ENCODE results near the gene AUTS2.
A peak's percentile ranks its signal among the peaks of the same experiment; 100 is the strongest.

The AUTS2 gene

DNA sequence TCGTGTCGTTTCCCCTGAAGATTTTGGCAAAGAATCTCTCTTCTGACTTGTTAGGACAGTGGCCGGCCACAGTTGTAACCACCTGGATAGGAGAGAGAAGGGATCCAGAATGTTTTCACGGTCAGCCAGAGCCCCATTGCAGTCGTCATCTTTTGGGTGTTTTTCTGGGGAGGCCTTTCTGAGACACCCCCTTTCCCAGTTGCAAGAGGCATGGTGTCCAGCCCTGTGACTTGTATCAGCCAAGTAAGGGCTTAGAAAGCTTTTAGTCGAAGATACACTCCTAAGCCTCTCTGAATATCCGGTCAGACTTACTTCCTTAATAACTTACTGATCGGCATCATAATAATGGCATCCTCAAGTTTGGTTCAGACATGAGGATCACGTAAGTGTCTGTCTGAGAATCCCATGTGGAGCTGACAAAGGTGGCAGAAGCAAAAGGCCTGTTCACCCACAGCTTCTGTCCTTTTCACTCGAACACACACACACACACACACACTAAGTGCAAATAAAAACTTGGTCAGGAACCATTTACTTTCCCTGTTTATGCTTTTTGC is 1098.0 kb downstream of the AUTS2 start:
- peak; percentile 21 for DNase-seq (ENCODE audit: low spot score)

DNA sequence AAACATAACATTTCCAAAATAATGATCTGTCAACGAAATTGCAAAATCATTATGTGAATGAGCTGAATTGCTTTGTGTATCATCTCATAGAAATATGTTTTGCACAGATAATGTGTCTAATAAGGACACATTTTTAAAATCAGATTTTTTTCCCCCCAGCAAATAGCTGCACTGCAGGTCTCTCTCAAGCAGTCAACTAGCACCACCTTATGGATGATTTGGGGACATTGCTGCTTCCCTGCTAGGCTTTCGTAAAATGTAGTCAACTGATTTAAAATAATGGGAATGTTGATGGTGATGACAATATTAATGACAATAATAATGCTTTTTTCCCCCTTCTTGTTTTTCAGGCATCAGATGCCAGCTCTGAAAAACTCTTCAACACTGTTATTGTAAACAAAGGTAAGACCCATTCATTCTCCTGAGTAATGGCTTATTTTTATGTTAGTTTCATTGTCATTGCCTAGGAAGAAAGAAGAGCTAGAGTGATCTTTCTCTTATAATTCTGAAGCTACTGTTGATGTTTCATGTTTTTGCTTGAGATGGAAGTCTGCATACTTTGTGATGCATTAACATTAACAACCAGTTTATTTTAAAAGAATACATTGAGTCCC is 1100.1 kb downstream of the AUTS2 start:
- peak; percentile 65 for DNase-seq (ENCODE audit: low spot score)

DNA sequence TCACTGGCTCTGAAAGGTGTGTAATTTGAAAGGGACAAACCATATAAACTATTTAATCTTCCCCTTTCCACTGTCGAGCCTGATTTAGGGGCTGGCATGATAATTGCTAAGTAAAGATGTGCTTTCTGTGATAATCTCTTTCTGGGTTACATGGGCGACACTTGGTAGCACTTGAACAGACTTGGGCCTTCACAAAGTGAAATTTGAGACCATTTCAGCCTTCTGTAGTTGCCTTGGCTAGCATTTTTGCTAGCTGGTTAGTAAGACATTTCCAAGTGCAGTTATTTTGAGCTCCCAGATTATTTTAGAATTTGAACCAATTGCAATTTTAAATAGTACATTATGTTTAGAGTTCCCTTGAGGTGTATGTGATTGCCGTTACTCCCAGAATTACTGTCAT is 1101.0 kb downstream of the AUTS2 start:
- no peak for DNase-seq (ENCODE audit: low spot score)

DNA sequence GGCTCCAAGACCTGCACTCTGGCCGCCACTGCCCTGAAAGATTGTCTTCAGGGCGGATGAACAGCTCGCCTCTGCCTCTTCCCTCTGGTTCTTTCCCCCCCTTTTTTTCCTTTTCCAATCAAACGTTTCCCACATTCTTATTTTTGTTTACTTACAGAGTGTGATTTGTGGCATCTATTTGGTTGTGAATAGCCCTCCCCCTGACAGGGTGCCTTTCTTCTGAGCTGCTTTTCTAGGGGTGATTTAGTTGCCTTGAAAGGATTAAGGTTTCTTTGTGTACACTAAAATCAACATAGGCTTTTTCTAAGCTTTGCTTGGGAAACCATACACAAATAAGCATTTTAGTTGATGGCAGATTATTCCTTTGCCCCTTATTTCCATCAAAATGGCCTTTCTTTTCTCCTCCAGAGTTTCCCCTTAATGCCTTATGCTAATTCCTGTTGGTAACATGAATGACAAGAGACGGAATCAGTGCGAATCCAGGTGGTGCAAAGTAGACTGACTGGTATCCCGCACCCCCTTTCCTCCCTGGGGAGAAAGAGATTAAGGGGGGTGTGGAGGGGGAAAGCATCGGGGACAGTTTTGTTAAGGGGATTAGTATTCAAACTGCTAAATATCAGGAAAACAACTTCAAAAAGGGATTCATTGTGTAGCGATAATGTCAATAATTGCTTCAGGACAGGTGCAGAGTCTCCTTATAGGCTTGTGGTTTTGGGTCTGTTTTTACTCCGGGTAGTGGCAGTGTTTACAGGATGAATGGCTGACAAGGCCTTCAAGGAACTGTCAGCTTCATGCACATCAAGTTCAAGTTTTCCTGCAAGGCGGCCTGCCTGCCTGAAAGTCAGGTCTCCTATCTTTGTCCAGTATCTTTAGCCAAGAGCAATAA is 1102.0 kb downstream of the AUTS2 start:
- no peak for DNase-seq (ENCODE audit: low spot score)

DNA sequence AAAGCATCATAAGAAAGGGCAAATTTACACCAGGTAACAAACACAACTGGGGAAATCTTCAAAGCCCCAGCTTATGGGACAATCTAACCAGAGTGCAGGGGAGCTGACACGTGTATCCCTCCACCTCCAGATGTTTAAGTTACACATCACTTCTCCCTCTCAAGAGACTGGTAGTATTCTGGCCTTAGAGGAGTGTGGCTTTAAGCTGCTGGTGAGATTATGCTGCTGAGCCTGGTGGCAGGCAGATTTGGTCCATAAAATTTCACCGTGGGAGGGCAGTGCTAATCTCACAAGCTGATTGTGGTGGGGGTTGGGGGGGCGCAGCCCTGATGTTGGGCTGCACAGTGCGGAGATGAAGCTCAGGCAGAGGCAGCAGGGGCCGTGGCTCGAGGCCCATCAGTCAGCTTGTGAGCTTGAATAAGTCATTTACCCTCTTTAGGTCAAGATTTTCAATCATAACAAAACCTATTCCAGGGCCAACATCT is 1102.7 kb downstream of the AUTS2 start:
- DNase-seq (ENCODE audit: low spot score), result no peak

- no peak for DNase-seq (ENCODE audit: low spot score)
Observed at GRCh38 chr7:70701477-70701876, 1103.2 kb downstream of the AUTS2 start.

GRCh38 chr7:70701991-70702390 is 1103.7 kb downstream of the AUTS2 start:
- no peak for DNase-seq (ENCODE audit: low spot score)

GRCh38 chr7:70703785-70704184 is 1105.5 kb downstream of the AUTS2 start:
- no peak for DNase-seq (ENCODE audit: low spot score)

GRCh38 chr7:70704831-70705346 is 1106.6 kb downstream of the AUTS2 start:
- peak; percentile 76 for DNase-seq (ENCODE audit: low spot score)

GRCh38 chr7:70706204-70706603 is 1107.9 kb downstream of the AUTS2 start:
- DNase-seq (ENCODE audit: low spot score), result no peak

GRCh38 chr7:70706698-70707097 is 1108.4 kb downstream of the AUTS2 start:
- no peak for DNase-seq (ENCODE audit: low spot score)

DNA sequence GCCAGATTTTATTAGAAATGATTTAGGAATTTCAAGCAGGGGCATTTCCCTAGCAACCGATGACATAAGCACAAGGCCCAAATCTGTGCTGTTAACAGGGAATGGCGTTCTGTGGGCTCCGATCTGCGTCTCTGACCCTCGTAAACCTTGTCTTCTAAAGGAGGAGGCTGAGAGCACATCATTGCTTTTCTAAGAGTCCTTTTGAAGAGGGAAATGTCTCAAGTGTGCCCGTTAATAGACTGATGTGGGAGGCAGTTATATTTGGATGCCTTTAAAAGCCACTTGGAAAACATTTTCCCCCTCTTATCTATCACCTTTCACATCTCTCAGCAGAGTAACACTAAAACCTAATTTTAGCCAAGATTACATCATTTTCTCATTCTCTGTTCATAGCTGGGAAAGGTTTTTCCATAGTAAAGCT is 1109.6 kb downstream of the AUTS2 start:
- no peak for DNase-seq (ENCODE audit: low spot score)

DNA sequence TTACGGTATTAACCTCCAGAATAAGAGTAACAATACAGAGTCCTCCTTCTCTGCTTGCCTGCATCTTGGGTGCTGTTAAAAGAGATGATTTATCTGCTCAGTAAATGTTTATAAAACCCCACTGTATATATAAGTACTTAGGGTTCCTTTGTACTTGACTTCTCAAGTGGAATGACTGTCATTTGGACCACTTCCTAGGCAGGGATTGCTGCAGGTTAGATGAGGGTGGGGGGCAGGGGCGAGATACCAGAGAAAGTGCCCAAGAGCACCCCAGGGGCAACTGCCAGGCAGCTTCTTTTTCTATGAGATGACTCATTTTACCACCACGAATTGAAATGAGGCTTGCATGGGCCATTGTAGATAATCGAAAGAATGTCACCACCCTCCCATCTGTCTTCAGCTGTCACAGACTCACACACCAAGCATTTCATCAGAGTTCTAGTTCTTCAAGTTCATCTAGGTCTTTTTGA is 1111.8 kb downstream of the AUTS2 start:
- DNase-seq (ENCODE audit: low spot score), result peak; percentile 61

DNA sequence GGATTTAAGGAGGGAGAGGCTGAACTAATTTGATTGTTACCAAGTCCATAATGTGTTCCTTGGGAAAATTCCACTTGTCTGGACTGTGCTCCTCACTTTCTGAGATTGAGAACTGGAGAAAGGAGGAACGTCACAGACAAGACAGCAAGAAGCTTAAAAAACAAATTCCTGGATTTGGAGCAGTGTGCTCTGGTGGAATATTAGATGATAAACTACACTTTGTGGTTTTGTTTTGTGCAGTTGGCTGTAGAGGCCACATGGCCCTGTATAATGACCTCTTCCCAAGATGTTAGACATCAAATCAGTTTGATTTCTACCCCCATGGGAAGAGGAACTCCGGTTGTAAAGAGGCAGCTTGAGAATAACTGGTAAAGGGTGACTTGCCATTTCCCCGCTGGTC is 1112.4 kb downstream of the AUTS2 start:
- DNase-seq (ENCODE audit: low spot score), result no peak

- no peak for DNase-seq (ENCODE audit: low spot score)
Observed at GRCh38 chr7:70711452-70711851, 1113.2 kb downstream of the AUTS2 start.

DNA sequence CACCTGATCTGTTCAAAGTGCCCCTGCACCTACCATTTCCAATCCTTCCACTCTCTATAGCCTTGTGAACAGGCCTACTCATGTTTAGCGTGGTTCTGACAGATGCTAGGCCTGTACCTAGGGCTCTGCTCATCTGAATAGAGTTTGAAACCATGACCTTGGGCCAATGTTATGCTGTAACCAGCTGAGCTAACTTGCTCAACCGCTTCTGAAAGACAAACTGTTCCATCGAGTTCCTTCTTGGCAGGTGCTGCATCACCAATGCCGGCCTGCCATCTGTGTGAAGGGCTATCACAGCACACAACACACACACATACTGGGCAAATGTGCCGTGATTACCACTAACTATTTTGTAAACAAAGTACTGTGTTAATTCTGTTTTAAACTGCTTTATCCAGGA is 1114.7 kb downstream of the AUTS2 start:
- no peak for DNase-seq (ENCODE audit: low spot score)

DNA sequence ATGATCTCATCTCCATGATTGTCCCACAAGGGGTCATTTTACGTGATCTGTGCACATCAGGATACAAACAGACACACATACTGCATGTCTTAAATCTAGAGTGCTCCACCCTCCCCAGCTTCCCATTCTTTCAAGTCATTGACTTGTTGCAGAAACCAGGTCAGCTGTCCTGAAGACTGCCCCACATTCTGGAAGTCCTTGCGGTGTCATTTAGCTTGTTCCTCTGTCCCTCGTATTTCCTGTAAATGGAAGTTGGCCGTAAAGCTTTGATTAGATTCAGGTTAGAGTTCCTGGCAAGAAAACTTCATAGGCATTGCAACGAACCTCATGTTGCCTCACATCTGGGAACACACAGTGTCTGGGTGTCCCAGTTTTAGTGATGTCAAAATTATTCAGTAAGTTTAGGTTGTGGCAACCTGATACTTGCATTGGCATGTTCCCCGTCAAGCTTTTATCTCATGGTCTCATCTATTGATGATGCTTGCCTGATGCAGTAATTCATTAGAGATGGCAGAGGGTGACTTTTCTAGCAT is 1116.3 kb downstream of the AUTS2 start:
- no peak for DNase-seq (ENCODE audit: low spot score)

- DNase-seq (ENCODE audit: low spot score), result no peak
Observed at GRCh38 chr7:70717553-70718329, 1119.5 kb downstream of the AUTS2 start.

GRCh38 chr7:70719125-70719524 is 1120.8 kb downstream of the AUTS2 start:
- DNase-seq (ENCODE audit: low spot score), result no peak

GRCh38 chr7:70720191-70720873 is 1122.1 kb downstream of the AUTS2 start:
- DNase-seq (ENCODE audit: low spot score), result no peak

GRCh38 chr7:70721500-70721899 is 1123.2 kb downstream of the AUTS2 start:
- no peak for DNase-seq (ENCODE audit: low spot score)

Measured in kidney capillary endothelial cell (primary cell).